ENCODE results near the gene SOHLH1.

- TF ChIP-seq CTCF (IDR thresholded peaks at IDR 0.05) (no peak), HMGA2 (CRISPR knock-in tag; IDR thresholded peaks at IDR 0.05) (no peak), JAZF1 (CRISPR knock-in tag; IDR thresholded peaks at IDR 0.05) (no peak), ZNF416 (CRISPR knock-in tag; IDR thresholded peaks at IDR 0.05) (no peak), ATF3 (CRISPR knock-in tag; conservative IDR thresholded peaks at IDR 0.05) (no peak)
- TF ChIP-seq, protein P1, sequence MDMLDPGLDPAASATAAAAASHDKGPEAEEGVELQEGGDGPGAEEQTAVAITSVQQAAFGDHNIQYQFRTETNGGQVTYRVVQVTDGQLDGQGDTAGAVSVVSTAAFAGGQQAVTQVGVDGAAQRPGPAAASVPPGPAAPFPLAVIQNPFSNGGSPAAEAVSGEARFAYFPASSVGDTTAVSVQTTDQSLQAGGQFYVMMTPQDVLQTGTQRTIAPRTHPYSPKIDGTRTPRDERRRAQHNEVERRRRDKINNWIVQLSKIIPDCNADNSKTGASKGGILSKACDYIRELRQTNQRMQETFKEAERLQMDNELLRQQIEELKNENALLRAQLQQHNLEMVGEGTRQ (CRISPR knock-in tag; IDR thresholded peaks at IDR 0.05) = no peak
These were observed 2.0 kb upstream of the SOHLH1 start for GRCh38 chr9:135701067-135701958.

Measured in WTC11 (cell line).